ENCODE data around the gene PRKAR2B.

The PRKAR2B gene

GRCh38 chr7:107068156-107068555, 23.7 kb downstream of the PRKAR2B start:
- Histone ChIP-seq H3K9me3 (ENCODE audit: control insufficient read depth in 2 of 2, low read length in 2 of 2) (no peaks in the 10 kb centered on the region), H3K36me3 (ENCODE audit: control insufficient read depth in 2 of 2, insufficient read depth in 2 of 2, low read length in 2 of 2) (no peaks in the 10 kb centered on the region), H3K9ac (ENCODE audit: low read length in 2 of 2) (no peak overlapping the region), H3K4me3 (ENCODE audit: low read length in 2 of 2) (no peak overlapping the region), H3K4me1 (ENCODE audit: control insufficient read depth, insufficient read depth, low read length) (peaks cover 5% of the 10 kb centered on the region), H3K27ac (ENCODE audit: low read length) (no peak overlapping the region), H3K27me3 (ENCODE audit: control insufficient read depth in 1 of 2, insufficient read depth in 2 of 2, low read length in 2 of 2) (no peaks in the 10 kb centered on the region)

- Histone ChIP-seq H3K9me3 (ENCODE audit: control insufficient read depth in 2 of 2, low read length in 2 of 2) (no peaks in the 10 kb centered on the region), H3K36me3 (ENCODE audit: control insufficient read depth in 2 of 2, insufficient read depth in 2 of 2, low read length in 2 of 2) (no peaks in the 10 kb centered on the region), H3K9ac (ENCODE audit: low read length in 2 of 2) (no peak overlapping the region), H3K4me1 (ENCODE audit: control insufficient read depth, insufficient read depth, low read length) (peaks cover 5% of the 10 kb centered on the region), H3K27me3 (ENCODE audit: control insufficient read depth in 1 of 2, insufficient read depth in 2 of 2, low read length in 2 of 2) (no peaks in the 10 kb centered on the region), H3K27ac (ENCODE audit: low read length) (no peak overlapping the region), H3K4me3 (ENCODE audit: low read length in 2 of 2) (no peak overlapping the region)
Observed at GRCh38 chr7:107069457-107069856, 25.0 kb downstream of the PRKAR2B start.

- no peak overlapping the region for H3K4me3 ChIP-seq (ENCODE audit: low read length in 2 of 2)
- H3K9ac ChIP-seq (ENCODE audit: low read length in 2 of 2) = no peak overlapping the region
- peaks cover 5% of the 10 kb centered on the region for H3K4me1 ChIP-seq (ENCODE audit: control insufficient read depth, insufficient read depth, low read length)
- H3K36me3 ChIP-seq (ENCODE audit: control insufficient read depth in 2 of 2, insufficient read depth in 2 of 2, low read length in 2 of 2) = no peaks in the 10 kb centered on the region
- no peaks in the 10 kb centered on the region for H3K27me3 ChIP-seq (ENCODE audit: control insufficient read depth in 1 of 2, insufficient read depth in 2 of 2, low read length in 2 of 2)
- no peak overlapping the region for H3K27ac ChIP-seq (ENCODE audit: low read length)
- H3K9me3 ChIP-seq (ENCODE audit: control insufficient read depth in 2 of 2, low read length in 2 of 2) = no peaks in the 10 kb centered on the region
Observed at GRCh38 chr7:107070710-107071109, 26.2 kb downstream of the PRKAR2B start.

- Histone ChIP-seq H3K4me3 (ENCODE audit: low read length in 2 of 2) (no peak overlapping the region), H3K36me3 (ENCODE audit: control insufficient read depth in 2 of 2, insufficient read depth in 2 of 2, low read length in 2 of 2) (no peaks in the 10 kb centered on the region), H3K27me3 (ENCODE audit: control insufficient read depth in 1 of 2, insufficient read depth in 2 of 2, low read length in 2 of 2) (no peaks in the 10 kb centered on the region), H3K4me1 (ENCODE audit: control insufficient read depth, insufficient read depth, low read length) (peaks cover 5% of the 10 kb centered on the region), H3K27ac (ENCODE audit: low read length) (no peak overlapping the region), H3K9ac (ENCODE audit: low read length in 2 of 2) (no peak overlapping the region), H3K9me3 (ENCODE audit: control insufficient read depth in 2 of 2, low read length in 2 of 2) (no peaks in the 10 kb centered on the region)
Observed at GRCh38 chr7:107071129-107071528, 26.6 kb downstream of the PRKAR2B start.

- Histone ChIP-seq H3K4me3 (ENCODE audit: low read length in 2 of 2) (no peak overlapping the region), H3K9me3 (ENCODE audit: control insufficient read depth in 2 of 2, low read length in 2 of 2) (no peaks in the 10 kb centered on the region), H3K27me3 (ENCODE audit: control insufficient read depth in 1 of 2, insufficient read depth in 2 of 2, low read length in 2 of 2) (no peaks in the 10 kb centered on the region), H3K27ac (ENCODE audit: low read length) (no peak overlapping the region), H3K4me1 (ENCODE audit: control insufficient read depth, insufficient read depth, low read length) (peaks cover 5% of the 10 kb centered on the region), H3K36me3 (ENCODE audit: control insufficient read depth in 2 of 2, insufficient read depth in 2 of 2, low read length in 2 of 2) (no peaks in the 10 kb centered on the region), H3K9ac (ENCODE audit: low read length in 2 of 2) (no peak overlapping the region)
Observed at GRCh38 chr7:107072133-107072532, 27.6 kb downstream of the PRKAR2B start.

GRCh38 chr7:107075863-107076574, 31.5 kb downstream of the PRKAR2B start:
- H3K36me3 ChIP-seq (ENCODE audit: control insufficient read depth in 2 of 2, insufficient read depth in 2 of 2, low read length in 2 of 2) = no peaks in the 10 kb centered on the region

GRCh38 chr7:107076781-107077698, 32.5 kb downstream of the PRKAR2B start:
- no peak overlapping the region for H3K27ac ChIP-seq (ENCODE audit: low read length)
- H3K4me3 ChIP-seq (ENCODE audit: low read length in 2 of 2) = no peak overlapping the region
- no peaks in the 10 kb centered on the region for H3K4me1 ChIP-seq (ENCODE audit: control insufficient read depth, insufficient read depth, low read length)
- H3K36me3 ChIP-seq (ENCODE audit: control insufficient read depth in 2 of 2, insufficient read depth in 2 of 2, low read length in 2 of 2) = no peaks in the 10 kb centered on the region
- H3K9me3 ChIP-seq (ENCODE audit: control insufficient read depth in 2 of 2, low read length in 2 of 2) = no peaks in the 10 kb centered on the region
- H3K9ac ChIP-seq (ENCODE audit: low read length in 2 of 2) = no peak overlapping the region
- no peaks in the 10 kb centered on the region for H3K27me3 ChIP-seq (ENCODE audit: control insufficient read depth in 1 of 2, insufficient read depth in 2 of 2, low read length in 2 of 2)

More at GRCh38 chr7:107075863-107076574, 31.5 kb downstream of the PRKAR2B start:
- no peaks in the 10 kb centered on the region for H3K9me3 ChIP-seq (ENCODE audit: control insufficient read depth in 2 of 2, low read length in 2 of 2)
- H3K27ac ChIP-seq (ENCODE audit: low read length) = no peak overlapping the region
- H3K4me3 ChIP-seq (ENCODE audit: low read length in 2 of 2) = no peak overlapping the region
- no peaks in the 10 kb centered on the region for H3K4me1 ChIP-seq (ENCODE audit: control insufficient read depth, insufficient read depth, low read length)
- no peak overlapping the region for H3K9ac ChIP-seq (ENCODE audit: low read length in 2 of 2)
- H3K27me3 ChIP-seq (ENCODE audit: control insufficient read depth in 1 of 2, insufficient read depth in 2 of 2, low read length in 2 of 2) = no peaks in the 10 kb centered on the region

- H3K9ac ChIP-seq (ENCODE audit: low read length in 2 of 2) = no peak overlapping the region
- no peaks in the 10 kb centered on the region for H3K36me3 ChIP-seq (ENCODE audit: control insufficient read depth in 2 of 2, insufficient read depth in 2 of 2, low read length in 2 of 2)
- no peaks in the 10 kb centered on the region for H3K4me1 ChIP-seq (ENCODE audit: control insufficient read depth, insufficient read depth, low read length)
- H3K4me3 ChIP-seq (ENCODE audit: low read length in 2 of 2) = no peak overlapping the region
- no peaks in the 10 kb centered on the region for H3K9me3 ChIP-seq (ENCODE audit: control insufficient read depth in 2 of 2, low read length in 2 of 2)
- H3K27me3 ChIP-seq (ENCODE audit: control insufficient read depth in 1 of 2, insufficient read depth in 2 of 2, low read length in 2 of 2) = no peaks in the 10 kb centered on the region
- H3K27ac ChIP-seq (ENCODE audit: low read length) = no peak overlapping the region
Observed at GRCh38 chr7:107077699-107078516, 33.4 kb downstream of the PRKAR2B start.

GRCh38 chr7:107078517-107078966, 34.0 kb downstream of the PRKAR2B start:
- no peaks in the 10 kb centered on the region for H3K4me1 ChIP-seq (ENCODE audit: control insufficient read depth, insufficient read depth, low read length)
- no peaks in the 10 kb centered on the region for H3K27me3 ChIP-seq (ENCODE audit: control insufficient read depth in 1 of 2, insufficient read depth in 2 of 2, low read length in 2 of 2)
- no peak overlapping the region for H3K4me3 ChIP-seq (ENCODE audit: low read length in 2 of 2)
- H3K27ac ChIP-seq (ENCODE audit: low read length) = no peak overlapping the region
- H3K36me3 ChIP-seq (ENCODE audit: control insufficient read depth in 2 of 2, insufficient read depth in 2 of 2, low read length in 2 of 2) = no peaks in the 10 kb centered on the region
- no peaks in the 10 kb centered on the region for H3K9me3 ChIP-seq (ENCODE audit: control insufficient read depth in 2 of 2, low read length in 2 of 2)
- no peak overlapping the region for H3K9ac ChIP-seq (ENCODE audit: low read length in 2 of 2)

GRCh38 chr7:107079212-107079940, 34.9 kb downstream of the PRKAR2B start:
- H3K27ac ChIP-seq (ENCODE audit: low read length) = no peak overlapping the region
- H3K27me3 ChIP-seq (ENCODE audit: control insufficient read depth in 1 of 2, insufficient read depth in 2 of 2, low read length in 2 of 2) = no peaks in the 10 kb centered on the region
- no peak overlapping the region for H3K4me3 ChIP-seq (ENCODE audit: low read length in 2 of 2)
- no peaks in the 10 kb centered on the region for H3K9me3 ChIP-seq (ENCODE audit: control insufficient read depth in 2 of 2, low read length in 2 of 2)
- no peaks in the 10 kb centered on the region for H3K36me3 ChIP-seq (ENCODE audit: control insufficient read depth in 2 of 2, insufficient read depth in 2 of 2, low read length in 2 of 2)
- no peak overlapping the region for H3K9ac ChIP-seq (ENCODE audit: low read length in 2 of 2)
- no peaks in the 10 kb centered on the region for H3K4me1 ChIP-seq (ENCODE audit: control insufficient read depth, insufficient read depth, low read length)

Data from stomach smooth muscle (tissue), 2 donors.